ENCODE measurements around the gene BAZ1B. TPM values are rescaled to one million over a fixed set of nuclear protein-coding genes. Genes with fewer than 3 reads are reported as not detected.

The BAZ1B gene
- total and polyA plus RNA-seq, 7 donors, result 15.7 to 50.6 (median 41.6) TPM

DNA sequence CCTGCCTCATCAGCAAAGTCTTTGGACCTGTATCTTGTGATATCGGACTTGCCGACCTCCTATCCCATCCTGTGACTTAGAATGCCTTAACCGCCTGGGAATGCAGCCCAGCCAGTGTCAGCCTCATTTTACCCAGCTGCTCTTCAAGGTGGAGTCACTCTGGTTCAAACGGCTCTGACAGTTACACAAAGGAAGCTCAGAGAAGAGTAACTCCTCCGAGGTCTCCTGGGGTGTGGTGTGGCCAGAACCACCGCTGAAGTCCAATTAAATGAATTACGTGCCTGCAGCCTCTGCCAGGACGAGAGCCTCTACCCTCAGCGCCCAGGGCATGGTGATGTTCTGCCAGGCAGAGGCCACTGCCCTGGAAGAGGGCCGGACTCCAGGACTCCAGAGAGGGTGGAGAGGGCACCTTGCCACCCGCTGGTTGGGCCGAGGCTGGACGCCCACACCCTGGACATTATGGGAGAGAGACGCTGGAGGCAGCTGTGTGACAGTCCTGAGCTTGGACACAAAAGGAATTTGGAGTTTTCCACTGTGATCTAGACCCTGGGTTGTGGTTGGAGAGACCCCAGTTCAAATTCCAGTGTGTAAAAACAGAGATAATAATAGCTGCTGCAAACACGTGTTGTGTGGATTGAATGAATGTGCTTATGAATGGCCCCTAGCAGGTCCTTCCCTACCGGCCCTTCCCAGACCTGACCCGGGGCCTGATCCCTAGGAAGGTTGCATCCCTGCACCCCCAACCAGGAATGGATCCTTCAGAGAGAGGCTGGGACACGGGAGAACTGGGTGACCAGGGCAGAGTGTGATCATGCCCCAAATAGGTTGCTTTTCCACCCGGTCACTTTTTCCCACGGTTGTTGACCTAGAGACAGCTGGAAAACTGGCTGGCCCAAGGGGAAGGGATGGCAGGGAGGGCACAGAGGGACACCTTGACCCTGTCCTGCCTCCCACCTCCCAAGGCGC, 126.3 kb downstream of the BAZ1B start:
- peak; percentile 29 to 71 (median 53) for ATAC-seq

DNA sequence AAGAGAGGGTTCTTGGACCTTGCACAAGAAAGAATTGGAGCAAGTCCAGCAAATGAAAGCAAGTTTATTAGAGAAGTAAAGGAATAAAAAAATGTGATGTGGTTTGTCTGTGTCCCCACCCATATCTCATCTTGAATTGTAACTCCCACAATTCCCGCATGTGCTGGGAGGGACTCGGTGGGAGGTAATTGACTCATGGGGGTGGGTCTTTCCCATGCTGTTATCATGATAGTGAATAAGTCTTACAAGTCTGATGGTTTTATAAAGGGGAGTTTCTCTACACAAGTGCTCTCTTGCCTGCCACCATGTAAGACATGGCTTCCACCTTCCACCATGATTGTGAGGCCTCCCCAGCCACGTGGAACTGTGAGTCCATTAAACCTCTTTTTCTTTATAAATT, 127.7 kb downstream of the BAZ1B start:
- WGBS, 3 donors, result 68 to 81% (median 69%) methylated on average over 3 of the region's 3 CpGs
- Histone ChIP-seq H3K27ac (no peak overlapping the region), H3K4me1 (peaks cover 20% of the 10 kb centered on the region), H3K36me3 (ENCODE audit: insufficient read depth in 1 of 2, low read depth in 1 of 2) (no peaks in the 10 kb centered on the region), H3K27me3 (ENCODE audit: insufficient read depth in 3 of 3, low read length in 2 of 3) (no peaks in the 10 kb centered on the region), H3K4me3 (no peak overlapping the region), H3K9me3 (peaks cover 2% of the 10 kb centered on the region)
- ATAC-seq (no peak), DNase-seq (no peak)
- intact Hi-C loops (cut with DNase I), result loop anchor here in 1 of 2 donors (5.0 kb wide), 1 partner anchor 38 kb away; the partner anchor contains the start of gene FZD9
- TF ChIP-seq, protein P1, sequence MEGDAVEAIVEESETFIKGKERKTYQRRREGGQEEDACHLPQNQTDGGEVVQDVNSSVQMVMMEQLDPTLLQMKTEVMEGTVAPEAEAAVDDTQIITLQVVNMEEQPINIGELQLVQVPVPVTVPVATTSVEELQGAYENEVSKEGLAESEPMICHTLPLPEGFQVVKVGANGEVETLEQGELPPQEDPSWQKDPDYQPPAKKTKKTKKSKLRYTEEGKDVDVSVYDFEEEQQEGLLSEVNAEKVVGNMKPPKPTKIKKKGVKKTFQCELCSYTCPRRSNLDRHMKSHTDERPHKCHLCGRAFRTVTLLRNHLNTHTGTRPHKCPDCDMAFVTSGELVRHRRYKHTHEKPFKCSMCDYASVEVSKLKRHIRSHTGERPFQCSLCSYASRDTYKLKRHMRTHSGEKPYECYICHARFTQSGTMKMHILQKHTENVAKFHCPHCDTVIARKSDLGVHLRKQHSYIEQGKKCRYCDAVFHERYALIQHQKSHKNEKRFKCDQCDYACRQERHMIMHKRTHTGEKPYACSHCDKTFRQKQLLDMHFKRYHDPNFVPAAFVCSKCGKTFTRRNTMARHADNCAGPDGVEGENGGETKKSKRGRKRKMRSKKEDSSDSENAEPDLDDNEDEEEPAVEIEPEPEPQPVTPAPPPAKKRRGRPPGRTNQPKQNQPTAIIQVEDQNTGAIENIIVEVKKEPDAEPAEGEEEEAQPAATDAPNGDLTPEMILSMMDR (IDR thresholded peaks at IDR 0.05), result no peak

More for the DNA sequence above, 126.3 kb downstream of the BAZ1B start:
- peak; percentile 41 to 80 for DNase-seq
- H3K36me3 ChIP-seq (ENCODE audit: insufficient read depth in 1 of 2, low read depth in 1 of 2), result no peaks in the 10 kb centered on the region
- H3K27me3 ChIP-seq (ENCODE audit: insufficient read depth in 3 of 3, low read length in 2 of 3), result no peaks in the 10 kb centered on the region
- peaks cover 20% of the 10 kb centered on the region for H3K4me1 ChIP-seq
- H3K4me3 ChIP-seq, result peak overlapping the region; percentile 68
- H3K9me3 ChIP-seq, result no peaks in the 10 kb centered on the region
- peak overlapping the region; percentile 73 for H3K27ac ChIP-seq
- TF ChIP-seq, protein P1 (IDR thresholded peaks at IDR 0.05), result no peak
- intact Hi-C loops (cut with DNase I), result loop anchor here (5.0 kb wide), 4 partner anchors 36 to 54 kb away; partner anchors contain the start of gene FZD9 (in 1 of the 2)
- WGBS, 3 donors, result 24 to 33% (median 27%) methylated on average over 21 of the region's 21 CpGs

DNA sequence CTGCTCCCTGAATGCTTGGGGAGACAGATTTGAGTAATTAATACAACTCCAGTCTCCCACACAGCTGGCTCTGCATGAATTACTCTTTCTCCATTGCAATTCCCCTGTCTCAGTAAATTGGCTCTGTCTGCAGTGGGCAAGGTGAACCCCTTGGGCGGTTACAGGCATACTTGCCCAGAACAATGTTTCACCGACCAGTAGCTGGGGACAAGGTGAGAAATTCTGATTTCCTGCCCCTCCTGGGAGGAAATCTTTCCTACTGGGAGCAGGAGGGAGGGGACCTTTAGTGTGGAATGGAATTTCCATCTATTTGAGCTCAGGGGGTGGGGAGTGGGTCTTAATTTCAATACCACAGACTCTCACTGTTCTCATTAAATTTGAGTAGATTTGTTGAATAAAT, 130.7 kb downstream of the BAZ1B start:
- TF ChIP-seq, protein P1 (IDR thresholded peaks at IDR 0.05), result no peak
- 47 to 62% (median 56%) methylated on average over 2 of the region's 2 CpGs for WGBS, 3 donors
- ATAC-seq, result no peak
- Histone ChIP-seq H3K9me3 (peaks cover 19% of the 10 kb centered on the region), H3K27me3 (ENCODE audit: insufficient read depth in 3 of 3, low read length in 2 of 3) (no peaks in the 10 kb centered on the region), H3K4me1 (peaks cover 7% of the 10 kb centered on the region), H3K4me3 (no peak overlapping the region), H3K27ac (no peak overlapping the region), H3K36me3 (ENCODE audit: insufficient read depth in 1 of 2, low read depth in 1 of 2) (no peaks in the 10 kb centered on the region)
- intact Hi-C loops (cut with DNase I), result loop anchor here in 1 of 2 donors (5.0 kb wide), 1 partner anchor 41 kb away; the partner anchor contains the start of gene FZD9
- DNase-seq, result no peak

Other genes with a start within 250 kb of the BAZ1B start
- 10 to 100 TPM; 18.2 to 34.0 (median 26.6) TPM for gene NSUN5, start 213.5 kb downstream of the BAZ1B start, total RNA-seq
- gene NSUN5, start 213.5 kb downstream of the BAZ1B start, polyA plus RNA-seq, result 10 to 100 TPM; 42.9 to 65.2 (median 45.6) TPM
- gene TRIM50, start 194.2 kb downstream of the BAZ1B start, total RNA-seq, result 1 to 10 TPM in 1 of 4 donors, under 1 TPM in 3; 0.25 to 1.3 (median 0.55) TPM
- under 1 TPM; 0.12 to 0.65 (median 0.17) TPM for gene TRIM50, start 194.2 kb downstream of the BAZ1B start, polyA plus RNA-seq
- gene FKBP6, start 194.1 kb downstream of the BAZ1B start, total RNA-seq, result not detected
- gene FKBP6, start 194.1 kb downstream of the BAZ1B start, polyA plus RNA-seq, result not detected
- gene FZD9, start 88.5 kb downstream of the BAZ1B start, total RNA-seq, result 10 to 100 TPM in 2 of 4 donors, 1 to 10 TPM in 2; 4.0 to 10.7 (median 7.5) TPM
- gene FZD9, start 88.5 kb downstream of the BAZ1B start, polyA plus RNA-seq, result 10 to 100 TPM in 2 of 3 donors, 1 to 10 TPM in 1; 10.0 to 20.9 (median 19.1) TPM
- gene BCL7B, start 35.4 kb upstream of the BAZ1B start, total RNA-seq, result 10 to 100 TPM; 55.8 to 96.5 (median 88.1) TPM
- 100 to 1,000 TPM in 2 of 3 donors, 10 to 100 TPM in 1; 88.7 to 130 (median 105) TPM for gene BCL7B, start 35.4 kb upstream of the BAZ1B start, polyA plus RNA-seq
- gene TBL2, start 56.3 kb upstream of the BAZ1B start, total RNA-seq, result 10 to 100 TPM; 10.3 to 16.1 (median 11.8) TPM
- gene TBL2, start 56.3 kb upstream of the BAZ1B start, polyA plus RNA-seq, result 10 to 100 TPM in 1 of 3 donors, 1 to 10 TPM in 2; 8.1 to 15.0 (median 9.6) TPM
- gene MLXIPL, start 102.2 kb upstream of the BAZ1B start, total RNA-seq, result 10 to 100 TPM; 16.3 to 65.2 (median 27.6) TPM
- gene MLXIPL, start 102.2 kb upstream of the BAZ1B start, polyA plus RNA-seq, result 10 to 100 TPM; 11.1 to 43.6 (median 14.1) TPM
- 1 to 10 TPM in 1 of 4 donors, under 1 TPM in 3; 0.18 to 1.1 (median 0.72) TPM for gene VPS37D, start 145.5 kb upstream of the BAZ1B start, total RNA-seq
- gene VPS37D, start 145.5 kb upstream of the BAZ1B start, polyA plus RNA-seq, result under 1 TPM; 0.29 to 0.72 (median 0.42) TPM
- 10 to 100 TPM in 2 of 4 donors, 1 to 10 TPM in 2; 8.7 to 13.9 (median 10.6) TPM for gene DNAJC30, start 161.2 kb upstream of the BAZ1B start, total RNA-seq
- gene DNAJC30, start 161.2 kb upstream of the BAZ1B start, polyA plus RNA-seq, result 1 to 10 TPM; 4.3 to 9.8 (median 8.3) TPM
- 10 to 100 TPM; 50.4 to 96.2 (median 83.4) TPM for gene BUD23, start 161.3 kb upstream of the BAZ1B start, total RNA-seq
- 100 to 1,000 TPM; 106 to 155 (median 149) TPM for gene BUD23, start 161.3 kb upstream of the BAZ1B start, polyA plus RNA-seq
- gene STX1A, start 197.4 kb upstream of the BAZ1B start, total RNA-seq, result 1 to 10 TPM; 1.9 to 3.6 (median 2.6) TPM
- 1 to 10 TPM; 2.3 to 5.4 (median 4.2) TPM for gene STX1A, start 197.4 kb upstream of the BAZ1B start, polyA plus RNA-seq
- gene ABHD11, start 216.5 kb upstream of the BAZ1B start, total RNA-seq, result 10 to 100 TPM in 2 of 4 donors, 1 to 10 TPM in 2; 6.8 to 16.9 (median 11.5) TPM
- 10 to 100 TPM in 2 of 3 donors, 1 to 10 TPM in 1; 7.4 to 26.6 (median 14.1) TPM for gene ABHD11, start 216.5 kb upstream of the BAZ1B start, polyA plus RNA-seq
- gene CLDN3, start 248.0 kb upstream of the BAZ1B start, total RNA-seq, result under 1 TPM in 1 of 4 donors, not detected in 3; 0.17 TPM
- gene CLDN3, start 248.0 kb upstream of the BAZ1B start, polyA plus RNA-seq, result under 1 TPM in 2 of 3 donors, not detected in 1; 0.04 to 0.16 TPM